NB4 (cell line): ENCODE results near the gene HNRNPA1.

Experiments
- CTCF ChIP-seq: IDR thresholded peaks from one replicate; pipeline ENCODE4 v1.5.1; 2012; ENCODE audit warnings: low read depth, low read length
- MYC ChIP-seq: IDR thresholded peaks from 2 replicates; pipeline ENCODE4 v1.6.1; 2011; ENCODE audit warnings: low read depth, low read length

- TF ChIP-seq CTCF (no peak), MYC (no peak)
Measured at GRCh38 chr12:54294953-54295566, 14.5 kb downstream of the HNRNPA1 start.
